NCI-H1092 treated with DMSO at 0.1 percent for 48 hours (cell line): ENCODE data around the gene SNX24.
"Not testable (repeated sequence)": the region's sequence is repeated elsewhere in the genome, so short reads cannot be mapped to it uniquely, and the experiment has no call there.

Source experiments
- DNase-seq: peaks from one replicate; lab custom pipeline; 2025; lab: John Stamatoyannopoulos, UW

Gene SNX24

GRCh38 chr5:122871661-122872060 lies 26.2 kb downstream of the SNX24 start:
- DNase-seq, result no peak

- DNase-seq, result no peak
These were observed 28.9 kb downstream of the SNX24 start for GRCh38 chr5:122874179-122874875.

- DNase-seq, result no peak
These were observed 32.1 kb downstream of the SNX24 start for GRCh38 chr5:122877518-122877917.

GRCh38 chr5:122879076-122879475 lies 33.7 kb downstream of the SNX24 start:
- DNase-seq, result no peak

GRCh38 chr5:122880170-122880689 lies 34.8 kb downstream of the SNX24 start:
- DNase-seq, result no peak

- no peak for DNase-seq
These were observed 35.3 kb downstream of the SNX24 start for GRCh38 chr5:122880749-122881148.

- DNase-seq, result no peak
These were observed 37.4 kb downstream of the SNX24 start for GRCh38 chr5:122882831-122883230.

GRCh38 chr5:122885045-122885517 lies 39.7 kb downstream of the SNX24 start:
- DNase-seq, result no peak

GRCh38 chr5:122885891-122886290 lies 40.5 kb downstream of the SNX24 start:
- DNase-seq, result no peak

- no peak for DNase-seq
These were observed 49.7 kb downstream of the SNX24 start for GRCh38 chr5:122895141-122895540.

- peak; percentile 6 for DNase-seq
These were observed 51.3 kb downstream of the SNX24 start for GRCh38 chr5:122896598-122897282.

GRCh38 chr5:122897283-122897602 lies 51.8 kb downstream of the SNX24 start:
- DNase-seq, result no peak

- DNase-seq, result no peak
These were observed 55.9 kb downstream of the SNX24 start for GRCh38 chr5:122901346-122901745.

GRCh38 chr5:122902263-122902662 lies 56.9 kb downstream of the SNX24 start:
- DNase-seq, result no peak

- no peak for DNase-seq
These were observed 61.4 kb downstream of the SNX24 start for GRCh38 chr5:122906768-122907167.

GRCh38 chr5:122907276-122907675 lies 61.9 kb downstream of the SNX24 start:
- DNase-seq, result no peak

GRCh38 chr5:122908108-122908507 lies 62.7 kb downstream of the SNX24 start:
- DNase-seq, result no peak

- DNase-seq, result no peak
These were observed 63.2 kb downstream of the SNX24 start for GRCh38 chr5:122908662-122909061.

- DNase-seq, result no peak
These were observed 64.2 kb downstream of the SNX24 start for GRCh38 chr5:122909470-122910100.

- DNase-seq, result not testable (repeated sequence)
These were observed 68.0 kb downstream of the SNX24 start for GRCh38 chr5:122913436-122913835.

GRCh38 chr5:122915717-122916461 lies 70.5 kb downstream of the SNX24 start:
- no peak for DNase-seq

- DNase-seq, result no peak
These were observed 71.1 kb downstream of the SNX24 start for GRCh38 chr5:122916490-122916889.
